HT-29 (cell line): ENCODE measurements around the gene INSR. TPM values are rescaled to one million over a fixed set of nuclear protein-coding genes. Genes with fewer than 3 reads are reported as not detected.
"Not testable (repeated sequence)": the region's sequence is repeated elsewhere in the genome, so short reads cannot be mapped to it uniquely, and the experiment has no call there.

ENCODE experiments used
- DNase-seq: peaks from one replicate; pipeline ENCODE4 v3.0.0-alpha.2; 2015; ENCODE audit warnings: low spot score
- total RNA-seq: library from RNA; depleted of rRNA; stranded (reverse); fragments of >200 nt; shearing (Covaris generic); gene quantifications from 2 replicates; pipeline ENCODE4 v1.2.3, GENCODE V29; 2014

Gene INSR
- total RNA-seq, 1 experiment from 2014 or later: 16.8 TPM

- no peak for DNase-seq
These were observed 99.2 kb downstream of the INSR start for GRCh38 chr19:7195046-7195445.

GRCh38 chr19:7194566-7194965 is 99.6 kb downstream of the INSR start:
- DNase-seq: no peak

DNA sequence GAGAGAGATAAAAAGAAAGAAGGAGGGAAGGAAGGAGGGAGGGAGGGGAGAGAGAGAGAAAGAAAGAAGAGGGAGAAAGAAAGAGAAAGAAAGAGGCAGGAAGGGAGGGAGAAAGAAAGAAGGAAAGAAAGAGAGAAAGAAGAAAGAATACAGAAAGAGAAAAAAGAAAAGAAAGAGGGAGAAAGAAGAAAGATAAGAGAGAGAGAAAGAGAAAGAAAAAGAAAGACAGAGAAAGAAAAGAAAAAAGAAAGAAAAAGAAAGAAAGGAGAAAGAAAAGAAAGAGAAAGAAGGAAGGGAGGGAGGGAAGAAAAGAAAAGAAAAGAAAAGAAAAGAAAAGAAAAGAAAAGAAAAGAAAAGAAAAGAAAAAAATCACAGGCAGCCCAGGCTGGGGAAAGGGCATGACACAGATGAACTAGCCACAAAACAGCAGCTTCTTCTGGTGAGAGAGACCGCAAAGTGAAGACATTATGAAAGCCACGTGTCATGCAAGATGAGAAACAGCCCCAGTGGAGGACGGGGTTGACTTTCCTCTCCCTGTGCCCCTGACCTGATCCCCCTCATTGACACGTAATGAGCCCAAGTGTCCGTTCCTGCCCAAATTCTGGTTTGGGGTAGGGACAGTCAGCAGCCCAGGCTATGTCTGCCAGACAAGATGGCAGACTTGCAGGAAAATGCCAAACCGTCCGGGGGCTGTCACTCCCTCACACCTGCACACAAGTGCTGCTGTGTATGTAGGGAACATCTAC is 102.1 kb downstream of the INSR start:
- no peak for DNase-seq

- DNase-seq: no peak
These were observed 105.2 kb downstream of the INSR start for GRCh38 chr19:7188698-7189629.

DNA sequence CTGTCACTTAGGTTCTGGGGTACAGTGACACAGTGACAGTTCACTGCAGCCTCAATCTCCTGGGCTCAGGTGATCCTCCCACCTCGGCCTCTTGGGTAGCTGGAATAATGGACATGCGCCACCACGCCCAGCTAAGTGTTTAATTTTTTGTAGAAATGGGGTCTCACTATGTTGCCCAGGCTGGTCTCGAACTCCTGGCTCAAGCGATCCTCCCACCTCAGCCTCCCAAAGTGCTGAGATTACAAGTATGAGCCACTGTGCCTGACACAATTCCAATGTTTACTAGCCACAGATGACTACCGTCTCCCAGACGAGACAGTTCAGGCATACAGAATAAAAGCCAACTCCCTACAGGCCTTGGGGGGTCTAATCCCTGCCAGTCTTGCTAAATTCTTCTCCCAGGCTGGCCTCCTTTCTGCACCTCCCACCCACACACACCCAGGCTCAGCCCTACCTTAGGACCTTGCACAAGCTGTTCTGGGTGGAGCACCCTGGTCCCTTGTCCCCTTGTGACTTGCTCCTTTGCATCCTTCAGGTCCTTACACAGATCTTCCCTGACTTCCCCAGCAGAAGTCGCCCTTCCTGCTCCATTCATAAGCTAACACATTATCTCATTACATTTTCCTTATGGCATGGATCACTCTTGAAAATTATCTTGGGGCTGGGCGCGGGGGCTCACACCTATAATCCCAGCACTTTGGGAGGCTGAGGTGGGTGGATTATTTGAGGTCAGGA is 106.4 kb downstream of the INSR start:
- DNase-seq: no peak

DNA sequence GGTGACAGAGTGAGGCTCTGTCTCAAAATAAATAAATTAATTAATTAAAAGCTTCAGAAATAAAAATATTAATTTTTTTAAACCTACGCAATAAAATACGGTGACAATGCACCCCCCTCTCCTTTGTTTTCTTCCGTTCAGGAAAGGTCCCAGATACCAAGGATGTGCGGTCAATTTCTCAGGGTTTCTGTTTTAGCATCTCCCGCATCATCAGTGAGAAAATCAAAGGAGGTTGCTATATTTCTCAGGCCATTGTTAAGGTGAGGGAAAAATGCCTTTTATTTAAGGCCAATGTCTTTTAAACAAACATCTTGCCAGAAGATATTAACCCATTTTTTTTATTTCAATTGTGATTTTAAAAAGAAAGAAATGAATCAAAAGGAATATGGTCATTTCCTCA is 111.7 kb downstream of the INSR start:
- DNase-seq: no peak

DNA sequence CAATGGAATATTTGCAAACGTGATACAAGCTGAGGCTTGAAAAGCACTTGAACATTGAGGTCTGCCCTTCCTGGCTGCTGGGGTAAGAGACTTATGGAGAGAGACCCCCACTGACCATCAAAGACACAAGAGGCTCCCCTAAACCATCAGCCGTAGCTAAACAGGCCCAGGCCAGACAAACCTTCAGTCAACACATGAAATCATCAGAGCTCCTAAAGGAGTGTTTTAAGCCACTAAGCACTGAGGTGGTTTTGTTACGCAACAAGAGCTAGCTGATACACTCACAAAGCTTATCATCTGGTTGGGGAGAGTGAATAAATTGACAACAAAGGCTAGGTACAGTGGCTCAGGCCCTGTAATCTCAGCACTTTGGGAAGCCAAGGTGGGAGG is 114.3 kb downstream of the INSR start:
- DNase-seq: no peak

GRCh38 chr19:7177926-7178325 is 116.3 kb downstream of the INSR start:
- no peak for DNase-seq

DNA sequence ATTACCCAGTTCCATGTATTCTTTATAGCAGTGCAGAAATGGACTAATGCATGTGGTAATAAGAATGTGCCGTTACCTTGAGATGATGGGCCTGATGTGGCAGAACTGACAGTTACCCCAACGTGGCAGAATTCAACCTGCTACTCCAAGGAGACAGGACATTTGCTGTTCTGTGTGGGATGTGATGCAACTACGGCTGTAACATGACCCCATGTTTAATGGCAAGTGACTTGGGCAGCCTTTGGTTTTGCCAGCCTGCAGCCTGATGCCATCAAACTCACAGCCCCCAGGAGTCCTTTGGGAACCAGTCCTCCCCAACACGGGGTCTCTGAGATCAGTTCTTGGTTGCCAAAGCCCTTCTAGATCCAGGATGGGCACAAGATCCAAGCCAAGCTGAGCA is 117.4 kb downstream of the INSR start:
- no peak for DNase-seq

GRCh38 chr19:7172794-7173193 is 121.4 kb downstream of the INSR start:
- DNase-seq: no peak

- DNase-seq: no peak
These were observed 123.2 kb downstream of the INSR start for GRCh38 chr19:7170983-7171382.

GRCh38 chr19:7168941-7169340 is 125.3 kb downstream of the INSR start:
- no peak for DNase-seq

DNA sequence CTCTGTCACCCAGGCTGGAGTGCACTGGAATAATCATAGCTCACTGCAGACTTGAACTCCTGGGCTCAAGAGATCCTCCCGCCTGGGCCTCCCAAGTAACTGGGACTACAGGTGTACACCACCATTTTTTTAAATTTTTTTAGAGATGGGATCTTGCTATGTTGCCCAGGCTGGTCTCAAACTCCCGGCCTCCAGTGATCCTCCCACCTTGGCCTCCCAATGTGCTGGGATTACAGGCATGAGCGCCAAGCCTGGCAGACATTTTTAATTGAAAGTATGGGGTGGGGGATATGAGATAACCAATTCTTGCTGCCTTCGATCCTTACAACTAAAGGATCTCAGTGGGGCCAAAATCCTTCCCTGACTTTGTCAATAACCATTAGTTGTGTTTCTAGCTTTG is 132.9 kb downstream of the INSR start:
- no peak for DNase-seq

DNA sequence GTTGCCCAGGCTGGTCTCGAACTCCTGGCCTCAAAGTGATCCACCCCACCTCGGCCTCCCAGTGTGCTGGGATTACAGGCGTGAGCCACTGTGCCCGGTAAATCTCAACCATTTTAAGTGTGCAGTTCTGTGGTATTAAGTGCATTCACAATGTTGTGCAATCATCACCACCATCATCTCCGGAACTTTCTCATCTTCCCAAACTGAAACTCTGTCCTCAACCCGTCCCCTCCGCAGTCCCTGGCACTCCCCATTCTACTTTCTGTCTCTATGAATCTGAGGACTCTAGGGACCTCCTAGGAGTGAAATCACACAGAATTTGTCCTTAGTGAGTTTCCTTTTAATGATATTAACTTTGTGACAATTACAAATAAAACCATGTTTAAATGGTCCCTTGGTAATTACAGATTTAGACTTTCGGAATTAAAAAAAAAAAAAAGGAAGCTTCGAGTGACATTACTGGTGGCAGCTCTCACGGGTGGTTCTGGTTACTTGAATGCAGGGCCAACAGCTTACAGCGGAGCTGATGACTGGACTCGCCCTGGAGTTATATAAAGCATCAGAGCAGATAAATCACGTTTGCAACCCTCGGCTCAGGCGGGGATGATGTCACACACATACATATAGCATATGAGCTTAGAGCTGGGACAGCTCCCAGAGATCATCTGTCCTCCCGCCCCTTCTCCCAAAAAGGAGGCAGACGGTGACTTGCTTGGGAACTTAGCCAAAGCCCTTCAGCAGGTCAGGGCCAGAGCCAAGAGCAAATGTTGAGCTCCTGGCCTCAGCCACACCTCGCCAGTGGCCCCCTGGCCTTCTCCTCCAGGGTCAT is 134.9 kb downstream of the INSR start:
- DNase-seq: no peak

DNA sequence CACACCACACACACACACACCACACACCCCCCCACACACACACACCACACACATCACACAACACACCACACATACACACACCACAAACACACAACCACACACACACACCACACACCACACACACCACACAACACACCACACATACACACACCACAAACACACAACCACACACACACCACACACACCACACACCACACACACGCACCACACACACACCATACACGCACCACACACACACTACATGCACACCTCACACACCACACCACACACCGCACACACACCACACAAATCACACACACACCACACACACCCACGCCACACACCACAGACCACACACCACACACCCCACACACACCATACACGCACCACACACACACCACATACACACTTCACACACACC is 141.2 kb downstream of the INSR start:
- DNase-seq: no peak

GRCh38 chr19:7152568-7152967 is 141.6 kb downstream of the INSR start:
- DNase-seq: no peak

GRCh38 chr19:7149956-7150705 is 144.1 kb downstream of the INSR start:
- no peak for DNase-seq

DNA sequence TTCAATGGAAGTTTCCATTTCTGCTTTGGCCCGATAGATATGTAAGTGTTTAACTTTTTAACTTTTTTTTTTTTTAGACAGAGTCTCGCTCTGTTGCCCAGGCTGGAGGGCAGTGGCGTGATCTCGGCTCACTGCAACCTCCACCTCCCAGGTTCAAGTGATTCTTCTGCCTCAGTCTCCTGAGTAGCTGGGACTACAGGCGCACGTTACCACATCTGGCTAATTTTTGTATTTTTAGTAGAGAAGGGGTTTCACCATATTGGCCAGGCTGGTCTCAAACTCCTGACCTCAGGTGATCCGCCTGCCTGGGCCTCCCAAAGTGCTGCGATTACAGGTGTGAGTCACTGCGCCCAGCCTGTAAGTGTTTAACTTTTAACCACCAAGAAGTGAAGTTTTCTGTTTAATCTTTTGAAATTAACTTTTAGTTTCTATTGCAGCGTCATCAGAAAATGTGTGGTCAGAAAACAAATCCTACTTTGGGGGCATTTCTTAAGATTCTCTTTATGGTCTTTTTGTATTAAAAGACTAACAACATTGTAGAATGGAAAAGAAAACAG is 147.0 kb downstream of the INSR start:
- not testable (repeated sequence) for DNase-seq

DNA sequence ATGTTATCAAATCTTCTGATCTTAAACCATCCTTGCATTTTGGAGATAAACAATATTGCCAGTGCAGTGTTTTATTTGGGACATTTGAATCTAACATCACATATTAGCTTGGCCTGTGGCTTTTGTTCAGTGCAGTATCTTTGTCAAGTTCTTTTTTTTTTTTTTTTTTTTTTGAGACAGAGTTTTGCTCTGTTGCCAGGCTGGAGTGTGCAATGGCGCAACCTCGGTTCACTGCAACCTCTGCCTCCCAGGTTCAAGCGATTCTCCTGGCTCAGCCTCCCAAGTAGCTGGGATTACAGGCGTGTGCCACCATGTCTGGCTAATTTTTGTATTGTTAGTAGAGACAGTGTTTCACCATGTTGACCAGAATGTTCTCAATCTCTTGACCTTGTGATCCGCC is 148.1 kb downstream of the INSR start:
- not testable (repeated sequence) for DNase-seq

GRCh38 chr19:7145494-7145893 is 148.7 kb downstream of the INSR start:
- DNase-seq: no peak
